ENCODE results near the gene AUNIP. TPM values are rescaled to one million over a fixed set of nuclear protein-coding genes. Genes with fewer than 3 reads are reported as not detected.

The AUNIP gene
- total RNA-seq, 1 experiment from 2014 or later, result 16.1 TPM

DNA sequence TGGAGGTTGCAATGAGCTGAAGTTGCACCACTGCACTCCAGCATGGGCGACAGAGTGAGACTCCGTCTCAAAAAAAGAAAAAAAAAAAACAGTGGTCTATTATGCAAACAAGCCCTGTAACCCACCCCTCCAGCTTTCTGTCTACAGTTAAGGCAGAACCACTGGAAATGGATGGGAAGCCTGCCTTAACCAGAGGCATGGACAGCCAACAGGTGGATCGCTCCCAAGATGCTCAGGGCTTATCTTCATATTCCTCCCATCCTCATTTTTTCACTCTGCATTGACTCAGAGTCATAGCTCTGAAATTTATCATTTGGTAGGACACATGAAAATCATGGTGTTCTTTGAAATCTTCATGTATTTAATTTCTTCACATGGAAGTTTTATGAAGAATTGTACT, 30.8 kb downstream of the AUNIP start (continued):
- TF ChIP-seq, protein P1, sequence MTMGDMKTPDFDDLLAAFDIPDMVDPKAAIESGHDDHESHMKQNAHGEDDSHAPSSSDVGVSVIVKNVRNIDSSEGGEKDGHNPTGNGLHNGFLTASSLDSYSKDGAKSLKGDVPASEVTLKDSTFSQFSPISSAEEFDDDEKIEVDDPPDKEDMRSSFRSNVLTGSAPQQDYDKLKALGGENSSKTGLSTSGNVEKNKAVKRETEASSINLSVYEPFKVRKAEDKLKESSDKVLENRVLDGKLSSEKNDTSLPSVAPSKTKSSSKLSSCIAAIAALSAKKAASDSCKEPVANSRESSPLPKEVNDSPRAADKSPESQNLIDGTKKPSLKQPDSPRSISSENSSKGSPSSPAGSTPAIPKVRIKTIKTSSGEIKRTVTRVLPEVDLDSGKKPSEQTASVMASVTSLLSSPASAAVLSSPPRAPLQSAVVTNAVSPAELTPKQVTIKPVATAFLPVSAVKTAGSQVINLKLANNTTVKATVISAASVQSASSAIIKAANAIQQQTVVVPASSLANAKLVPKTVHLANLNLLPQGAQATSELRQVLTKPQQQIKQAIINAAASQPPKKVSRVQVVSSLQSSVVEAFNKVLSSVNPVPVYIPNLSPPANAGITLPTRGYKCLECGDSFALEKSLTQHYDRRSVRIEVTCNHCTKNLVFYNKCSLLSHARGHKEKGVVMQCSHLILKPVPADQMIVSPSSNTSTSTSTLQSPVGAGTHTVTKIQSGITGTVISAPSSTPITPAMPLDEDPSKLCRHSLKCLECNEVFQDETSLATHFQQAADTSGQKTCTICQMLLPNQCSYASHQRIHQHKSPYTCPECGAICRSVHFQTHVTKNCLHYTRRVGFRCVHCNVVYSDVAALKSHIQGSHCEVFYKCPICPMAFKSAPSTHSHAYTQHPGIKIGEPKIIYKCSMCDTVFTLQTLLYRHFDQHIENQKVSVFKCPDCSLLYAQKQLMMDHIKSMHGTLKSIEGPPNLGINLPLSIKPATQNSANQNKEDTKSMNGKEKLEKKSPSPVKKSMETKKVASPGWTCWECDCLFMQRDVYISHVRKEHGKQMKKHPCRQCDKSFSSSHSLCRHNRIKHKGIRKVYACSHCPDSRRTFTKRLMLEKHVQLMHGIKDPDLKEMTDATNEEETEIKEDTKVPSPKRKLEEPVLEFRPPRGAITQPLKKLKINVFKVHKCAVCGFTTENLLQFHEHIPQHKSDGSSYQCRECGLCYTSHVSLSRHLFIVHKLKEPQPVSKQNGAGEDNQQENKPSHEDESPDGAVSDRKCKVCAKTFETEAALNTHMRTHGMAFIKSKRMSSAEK (CRISPR knock-in tag; IDR thresholded peaks at IDR 0.05; ENCODE audit: borderline replicate concordance), result no peak
- TF ChIP-seq, protein P2, sequence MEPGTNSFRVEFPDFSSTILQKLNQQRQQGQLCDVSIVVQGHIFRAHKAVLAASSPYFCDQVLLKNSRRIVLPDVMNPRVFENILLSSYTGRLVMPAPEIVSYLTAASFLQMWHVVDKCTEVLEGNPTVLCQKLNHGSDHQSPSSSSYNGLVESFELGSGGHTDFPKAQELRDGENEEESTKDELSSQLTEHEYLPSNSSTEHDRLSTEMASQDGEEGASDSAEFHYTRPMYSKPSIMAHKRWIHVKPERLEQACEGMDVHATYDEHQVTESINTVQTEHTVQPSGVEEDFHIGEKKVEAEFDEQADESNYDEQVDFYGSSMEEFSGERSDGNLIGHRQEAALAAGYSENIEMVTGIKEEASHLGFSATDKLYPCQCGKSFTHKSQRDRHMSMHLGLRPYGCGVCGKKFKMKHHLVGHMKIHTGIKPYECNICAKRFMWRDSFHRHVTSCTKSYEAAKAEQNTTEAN (CRISPR knock-in tag; IDR thresholded peaks at IDR 0.05), result no peak
- TF ChIP-seq TP53 (CRISPR knock-in tag; IDR thresholded peaks at IDR 0.05), result no peak
- no peak for TF ChIP-seq GTF2I (CRISPR knock-in tag; conservative IDR thresholded peaks at IDR 0.05)
- no peak for TF ChIP-seq FOXK1 (CRISPR knock-in tag; IDR thresholded peaks at IDR 0.05)
- TF ChIP-seq ZNF281 (CRISPR knock-in tag; IDR thresholded peaks at IDR 0.05), result no peak
- TF ChIP-seq, protein P3, sequence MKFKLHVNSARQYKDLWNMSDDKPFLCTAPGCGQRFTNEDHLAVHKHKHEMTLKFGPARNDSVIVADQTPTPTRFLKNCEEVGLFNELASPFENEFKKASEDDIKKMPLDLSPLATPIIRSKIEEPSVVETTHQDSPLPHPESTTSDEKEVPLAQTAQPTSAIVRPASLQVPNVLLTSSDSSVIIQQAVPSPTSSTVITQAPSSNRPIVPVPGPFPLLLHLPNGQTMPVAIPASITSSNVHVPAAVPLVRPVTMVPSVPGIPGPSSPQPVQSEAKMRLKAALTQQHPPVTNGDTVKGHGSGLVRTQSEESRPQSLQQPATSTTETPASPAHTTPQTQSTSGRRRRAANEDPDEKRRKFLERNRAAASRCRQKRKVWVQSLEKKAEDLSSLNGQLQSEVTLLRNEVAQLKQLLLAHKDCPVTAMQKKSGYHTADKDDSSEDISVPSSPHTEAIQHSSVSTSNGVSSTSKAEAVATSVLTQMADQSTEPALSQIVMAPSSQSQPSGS (CRISPR knock-in tag; IDR thresholded peaks at IDR 0.05; ENCODE audit: borderline replicate concordance, low read depth), result no peak

DNA sequence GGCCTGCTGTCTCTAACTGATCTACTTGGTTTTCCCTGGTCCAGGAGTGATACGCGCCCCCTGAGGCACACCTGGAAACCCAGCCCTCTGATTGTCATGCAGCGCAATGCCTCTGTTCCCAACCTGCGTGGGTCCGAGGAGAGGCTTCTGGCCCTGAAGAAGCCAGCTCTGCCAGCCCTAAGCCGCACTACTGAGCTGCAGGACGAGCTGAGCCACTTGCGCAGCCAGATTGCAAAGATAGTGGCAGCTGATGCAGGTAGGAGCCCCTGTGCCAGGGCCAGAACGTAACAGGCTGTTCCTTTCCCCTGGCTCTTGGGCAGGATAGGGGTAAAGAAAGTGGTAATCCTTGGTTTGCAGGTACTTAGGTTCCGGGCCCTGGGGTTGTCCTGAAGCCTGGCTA, 32.7 kb downstream of the AUNIP start:
- H3K27ac Mint-ChIP-seq, result no peak overlapping the region
- DNase-seq (ENCODE audit: low spot score) (no peak), ATAC-seq (no peak)
- H3K36me3 Mint-ChIP-seq, result peaks cover 38% of the 10 kb centered on the region
- no peak for TF ChIP-seq ZNF512 (CRISPR knock-in tag; IDR thresholded peaks at IDR 0.05; ENCODE audit: borderline replicate concordance)
- no peak for TF ChIP-seq ZNF671 (CRISPR knock-in tag; IDR thresholded peaks at IDR 0.05)
- no peak for TF ChIP-seq ZNF219 (CRISPR knock-in tag; IDR thresholded peaks at IDR 0.05; ENCODE audit: borderline replicate concordance)
- TF ChIP-seq IRF2 (CRISPR knock-in tag; IDR thresholded peaks at IDR 0.05; ENCODE audit: borderline replicate concordance, low read depth), result no peak
- no peak for TF ChIP-seq PRRX2 (CRISPR knock-in tag; IDR thresholded peaks at IDR 0.05)
- no peak for TF ChIP-seq GTF2I (CRISPR knock-in tag; conservative IDR thresholded peaks at IDR 0.05)
- no peak for TF ChIP-seq SP1 (CRISPR knock-in tag; conservative IDR thresholded peaks at IDR 0.05)
- TF ChIP-seq ZBTB21 (CRISPR knock-in tag; IDR thresholded peaks at IDR 0.05; ENCODE audit: borderline replicate concordance), result no peak
- TF ChIP-seq, protein P4, sequence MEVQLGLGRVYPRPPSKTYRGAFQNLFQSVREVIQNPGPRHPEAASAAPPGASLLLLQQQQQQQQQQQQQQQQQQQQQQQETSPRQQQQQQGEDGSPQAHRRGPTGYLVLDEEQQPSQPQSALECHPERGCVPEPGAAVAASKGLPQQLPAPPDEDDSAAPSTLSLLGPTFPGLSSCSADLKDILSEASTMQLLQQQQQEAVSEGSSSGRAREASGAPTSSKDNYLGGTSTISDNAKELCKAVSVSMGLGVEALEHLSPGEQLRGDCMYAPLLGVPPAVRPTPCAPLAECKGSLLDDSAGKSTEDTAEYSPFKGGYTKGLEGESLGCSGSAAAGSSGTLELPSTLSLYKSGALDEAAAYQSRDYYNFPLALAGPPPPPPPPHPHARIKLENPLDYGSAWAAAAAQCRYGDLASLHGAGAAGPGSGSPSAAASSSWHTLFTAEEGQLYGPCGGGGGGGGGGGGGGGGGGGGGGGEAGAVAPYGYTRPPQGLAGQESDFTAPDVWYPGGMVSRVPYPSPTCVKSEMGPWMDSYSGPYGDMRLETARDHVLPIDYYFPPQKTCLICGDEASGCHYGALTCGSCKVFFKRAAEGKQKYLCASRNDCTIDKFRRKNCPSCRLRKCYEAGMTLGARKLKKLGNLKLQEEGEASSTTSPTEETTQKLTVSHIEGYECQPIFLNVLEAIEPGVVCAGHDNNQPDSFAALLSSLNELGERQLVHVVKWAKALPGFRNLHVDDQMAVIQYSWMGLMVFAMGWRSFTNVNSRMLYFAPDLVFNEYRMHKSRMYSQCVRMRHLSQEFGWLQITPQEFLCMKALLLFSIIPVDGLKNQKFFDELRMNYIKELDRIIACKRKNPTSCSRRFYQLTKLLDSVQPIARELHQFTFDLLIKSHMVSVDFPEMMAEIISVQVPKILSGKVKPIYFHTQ (CRISPR knock-in tag; IDR thresholded peaks at IDR 0.05), result no peak
- TF ChIP-seq ZNF425 (CRISPR knock-in tag; conservative IDR thresholded peaks at IDR 0.05), result no peak
- TF ChIP-seq, protein P5, sequence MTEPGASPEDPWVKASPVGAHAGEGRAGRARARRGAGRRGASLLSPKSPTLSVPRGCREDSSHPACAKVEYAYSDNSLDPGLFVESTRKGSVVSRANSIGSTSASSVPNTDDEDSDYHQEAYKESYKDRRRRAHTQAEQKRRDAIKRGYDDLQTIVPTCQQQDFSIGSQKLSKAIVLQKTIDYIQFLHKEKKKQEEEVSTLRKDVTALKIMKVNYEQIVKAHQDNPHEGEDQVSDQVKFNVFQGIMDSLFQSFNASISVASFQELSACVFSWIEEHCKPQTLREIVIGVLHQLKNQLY (CRISPR knock-in tag; IDR thresholded peaks at IDR 0.05), result no peak
- no peak for TF ChIP-seq ATF1 (CRISPR knock-in tag; IDR thresholded peaks at IDR 0.05)
- H3K9me3 Mint-ChIP-seq, result no peaks in the 10 kb centered on the region
- peaks cover 8% of the 10 kb centered on the region for H3K4me1 Mint-ChIP-seq
- POLR2A ChIA-PET, result interaction anchor here (0.6 kb wide), 1 partner anchor 134 kb away, joined by 4 read pairs; no protein-coding TSS in a partner anchor
- CTCF ChIA-PET, result interaction anchor here (1.0 kb wide), 1 partner anchor 11 kb away, joined by 3 read pairs; no protein-coding TSS in a partner anchor
- peaks cover 3% of the 10 kb centered on the region; the same call in 1 of the 2 replicates for H3K27me3 Mint-ChIP-seq (ENCODE audit: low read depth)
- no peak overlapping the region for H3K4me3 Mint-ChIP-seq

Data from WTC11 (cell line).